HepG2 (cell line): Measurements from ENCODE around the gene PFDN5. TPM values are rescaled to one million over a fixed set of nuclear protein-coding genes. Genes with fewer than 3 reads are reported as not detected.

Source experiments
- MEF2D ChIP-seq: sonication (generic); formaldehyde crosslinking; IDR thresholded peaks from 2 replicates; pipeline ENCODE4 v1.5.1; 2020; ENCODE audit warnings: mild to moderate bottlenecking, missing genetic modification reagents
- MTF1 ChIP-seq: sonication (generic); formaldehyde crosslinking; IDR thresholded peaks from 2 replicates; pipeline ENCODE4 v1.5.0; 2020; ENCODE audit warnings: missing genetic modification reagents
- SRSF9 ChIP-seq: fragments of 200-400 bp; formaldehyde crosslinking; IDR thresholded peaks from 2 replicates; pipeline ENCODE4 v1.6.1; 2018; ENCODE audit warnings: borderline replicate concordance, mild to moderate bottlenecking, low read depth, low read length; ENCODE audit not compliant: insufficient read depth, poor library complexity, severe bottlenecking
- STAG1 ChIP-seq: sonication (generic); formaldehyde crosslinking; IDR thresholded peaks from 2 replicates; pipeline ENCODE4 v1.4.0; 2020; ENCODE audit warnings: missing genetic modification reagents
- XRCC5 ChIP-seq: fragments of 200-400 bp; formaldehyde crosslinking; optimal IDR thresholded peaks from 2 replicates; pipeline ENCODE3; 2017; ENCODE audit warnings: mild to moderate bottlenecking, low read length
- ZC3H13 ChIP-seq: sonication (generic); formaldehyde crosslinking; IDR thresholded peaks from 2 replicates; pipeline ENCODE4 v1.8.1; 2023; ENCODE audit warnings: mild to moderate bottlenecking, missing genetic modification reagents, moderate library complexity
- ZNF292 ChIP-seq: sonication (generic); formaldehyde crosslinking; IDR thresholded peaks from 2 replicates; pipeline ENCODE4 v1.8.1; 2022; ENCODE audit warnings: mild to moderate bottlenecking, low read depth, missing genetic modification reagents, borderline replicate concordance
- ZNF616 ChIP-seq: sonication (generic); formaldehyde crosslinking; IDR thresholded peaks from 2 replicates; pipeline ENCODE4 v1.5.0; 2020; ENCODE audit warnings: low read depth, mild to moderate bottlenecking, missing genetic modification reagents
- ZNF629 ChIP-seq: sonication (generic); formaldehyde crosslinking; conservative IDR thresholded peaks from 2 replicates; pipeline ENCODE4 v1.5.0; 2020; ENCODE audit warnings: missing genetic modification reagents
- polyA plus RNA-seq, 8 experiments: library from polyadenylated mRNA; depleted of rRNA in 3 of 8; stranded (reverse) in 7 of 8; unstranded in 1 of 8; fragments of >200 nt; fragmentation: Illumina TruSeq in 4 of 8; extraction: Trizol in 4 of 8; gene quantifications; 2 replicates each; pipeline versions ENCODE4 v1.2.1 to v1.2.3, GENCODE V29; 2011 to 2016; ENCODE audit warnings: low read depth in 4 of 8, missing spikeins in 1 of 8, mixed read lengths in 1 of 8; ENCODE audit not compliant: insufficient read depth in 1 of 8
- total RNA-seq, 5 experiments: library from RNA; depleted of rRNA; stranded (reverse); fragments of >200 nt; fragmentation: Illumina TruSeq; extraction: Trizol; gene quantifications; 2 replicates each; pipeline ENCODE4 v1.2.3, GENCODE V29; 2016; ENCODE audit warnings: low read depth in 1 of 5
- TF ChIP-seq, protein P1 (sequence below), 2 experiments: fragments of 450-650 bp in 1 of 2; sonication (generic) in 1 of 2; formaldehyde crosslinking in 1 of 2; IDR thresholded peaks; 2 replicates each; pipeline versions ENCODE4 v1.6.1 to v1.8.0; 2016 to 2022; ENCODE audit warnings: antibody characterized with exemption in 1 of 2, mild to moderate bottlenecking in 1 of 2, missing genetic modification reagents in 1 of 2
- TF ChIP-seq, protein P2 (sequence below): sonication (generic); formaldehyde crosslinking; IDR thresholded peaks from 2 replicates; pipeline ENCODE4 v1.4.0; 2020; ENCODE audit warnings: missing genetic modification reagents
- TF ChIP-seq, protein P3 (sequence below): sonication (generic); formaldehyde crosslinking; IDR thresholded peaks from 2 replicates; pipeline ENCODE4 v1.5.0; 2020; ENCODE audit warnings: mild to moderate bottlenecking, missing genetic modification reagents
- TF ChIP-seq, protein P4 (sequence below): sonication (generic); formaldehyde crosslinking; IDR thresholded peaks from 2 replicates; pipeline ENCODE4 v1.8.0; 2022; ENCODE audit warnings: missing genetic modification reagents, mild to moderate bottlenecking, inconsistent platforms, borderline replicate concordance

The PFDN5 gene
- total and polyA plus RNA-seq, 2 of the 13 experiments (the other 11 are each of a cell fraction or from before 2014, with no cell fraction given): 449 to 462 TPM

DNA sequence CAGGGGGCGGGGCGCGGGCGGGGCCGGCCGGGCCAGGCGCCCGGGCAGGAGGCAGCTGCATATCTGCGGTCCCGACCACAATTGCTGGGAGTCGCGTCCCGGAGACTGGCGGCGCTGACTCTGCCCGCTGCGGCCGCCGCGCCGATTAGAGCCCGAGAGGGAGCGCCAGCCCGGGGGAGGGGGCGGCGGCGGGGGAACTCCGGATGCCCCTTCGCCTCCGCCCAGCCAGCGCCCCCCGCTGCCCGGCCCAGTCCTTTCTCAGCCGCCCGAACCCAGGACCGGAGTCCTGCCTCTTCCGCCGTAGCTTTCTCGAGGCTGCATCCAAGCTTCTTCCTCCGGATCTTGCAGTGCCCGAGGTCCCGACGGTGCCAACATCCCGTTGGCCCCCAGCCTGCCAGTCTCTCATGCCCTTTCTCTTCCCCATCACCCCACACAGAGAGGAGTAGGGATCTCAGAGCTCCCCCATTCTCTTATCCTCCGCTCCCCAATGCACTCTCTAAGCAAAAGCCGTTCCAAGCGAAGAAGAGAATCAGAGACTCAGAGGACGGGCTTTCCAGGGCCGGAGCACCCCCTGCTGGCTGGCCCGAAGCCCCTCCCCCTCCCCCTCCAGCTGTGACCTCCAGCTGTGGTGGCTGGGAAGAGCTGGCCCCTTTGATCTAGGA is 49.6 kb downstream of the PFDN5 start (continued):
- TF ChIP-seq, protein P1, sequence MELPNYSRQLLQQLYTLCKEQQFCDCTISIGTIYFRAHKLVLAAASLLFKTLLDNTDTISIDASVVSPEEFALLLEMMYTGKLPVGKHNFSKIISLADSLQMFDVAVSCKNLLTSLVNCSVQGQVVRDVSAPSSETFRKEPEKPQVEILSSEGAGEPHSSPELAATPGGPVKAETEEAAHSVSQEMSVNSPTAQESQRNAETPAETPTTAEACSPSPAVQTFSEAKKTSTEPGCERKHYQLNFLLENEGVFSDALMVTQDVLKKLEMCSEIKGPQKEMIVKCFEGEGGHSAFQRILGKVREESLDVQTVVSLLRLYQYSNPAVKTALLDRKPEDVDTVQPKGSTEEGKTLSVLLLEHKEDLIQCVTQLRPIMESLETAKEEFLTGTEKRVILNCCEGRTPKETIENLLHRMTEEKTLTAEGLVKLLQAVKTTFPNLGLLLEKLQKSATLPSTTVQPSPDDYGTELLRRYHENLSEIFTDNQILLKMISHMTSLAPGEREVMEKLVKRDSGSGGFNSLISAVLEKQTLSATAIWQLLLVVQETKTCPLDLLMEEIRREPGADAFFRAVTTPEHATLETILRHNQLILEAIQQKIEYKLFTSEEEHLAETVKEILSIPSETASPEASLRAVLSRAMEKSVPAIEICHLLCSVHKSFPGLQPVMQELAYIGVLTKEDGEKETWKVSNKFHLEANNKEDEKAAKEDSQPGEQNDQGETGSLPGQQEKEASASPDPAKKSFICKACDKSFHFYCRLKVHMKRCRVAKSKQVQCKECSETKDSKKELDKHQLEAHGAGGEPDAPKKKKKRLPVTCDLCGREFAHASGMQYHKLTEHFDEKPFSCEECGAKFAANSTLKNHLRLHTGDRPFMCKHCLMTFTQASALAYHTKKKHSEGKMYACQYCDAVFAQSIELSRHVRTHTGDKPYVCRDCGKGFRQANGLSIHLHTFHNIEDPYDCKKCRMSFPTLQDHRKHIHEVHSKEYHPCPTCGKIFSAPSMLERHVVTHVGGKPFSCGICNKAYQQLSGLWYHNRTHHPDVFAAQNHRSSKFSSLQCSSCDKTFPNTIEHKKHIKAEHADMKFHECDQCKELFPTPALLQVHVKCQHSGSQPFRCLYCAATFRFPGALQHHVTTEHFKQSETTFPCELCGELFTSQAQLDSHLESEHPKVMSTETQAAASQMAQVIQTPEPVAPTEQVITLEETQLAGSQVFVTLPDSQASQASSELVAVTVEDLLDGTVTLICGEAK (IDR thresholded peaks at IDR 0.05): no peak
- TF ChIP-seq, protein P1 (CRISPR knock-in tag; IDR thresholded peaks at IDR 0.05): no peak
- no peak for TF ChIP-seq ZNF292 (CRISPR knock-in tag)
- no peak for TF ChIP-seq ZNF616 (CRISPR knock-in tag)
- no peak for TF ChIP-seq ZNF629
- peak; percentile 66 for TF ChIP-seq XRCC5
- TF ChIP-seq, protein P2, sequence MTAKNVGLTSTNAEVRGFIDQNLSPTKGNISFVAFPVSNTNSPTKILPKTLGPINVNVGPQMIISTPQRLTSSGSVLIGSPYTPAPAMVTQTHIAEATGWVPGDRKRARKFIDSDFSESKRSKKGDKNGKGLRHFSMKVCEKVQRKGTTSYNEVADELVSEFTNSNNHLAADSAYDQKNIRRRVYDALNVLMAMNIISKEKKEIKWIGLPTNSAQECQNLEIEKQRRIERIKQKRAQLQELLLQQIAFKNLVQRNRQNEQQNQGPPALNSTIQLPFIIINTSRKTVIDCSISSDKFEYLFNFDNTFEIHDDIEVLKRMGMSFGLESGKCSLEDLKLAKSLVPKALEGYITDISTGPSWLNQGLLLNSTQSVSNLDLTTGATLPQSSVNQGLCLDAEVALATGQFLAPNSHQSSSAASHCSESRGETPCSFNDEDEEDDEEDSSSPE (CRISPR knock-in tag): no peak
- no peak for TF ChIP-seq SRSF9
- no peak for TF ChIP-seq ZC3H13 (CRISPR knock-in tag)
- TF ChIP-seq, protein P3, sequence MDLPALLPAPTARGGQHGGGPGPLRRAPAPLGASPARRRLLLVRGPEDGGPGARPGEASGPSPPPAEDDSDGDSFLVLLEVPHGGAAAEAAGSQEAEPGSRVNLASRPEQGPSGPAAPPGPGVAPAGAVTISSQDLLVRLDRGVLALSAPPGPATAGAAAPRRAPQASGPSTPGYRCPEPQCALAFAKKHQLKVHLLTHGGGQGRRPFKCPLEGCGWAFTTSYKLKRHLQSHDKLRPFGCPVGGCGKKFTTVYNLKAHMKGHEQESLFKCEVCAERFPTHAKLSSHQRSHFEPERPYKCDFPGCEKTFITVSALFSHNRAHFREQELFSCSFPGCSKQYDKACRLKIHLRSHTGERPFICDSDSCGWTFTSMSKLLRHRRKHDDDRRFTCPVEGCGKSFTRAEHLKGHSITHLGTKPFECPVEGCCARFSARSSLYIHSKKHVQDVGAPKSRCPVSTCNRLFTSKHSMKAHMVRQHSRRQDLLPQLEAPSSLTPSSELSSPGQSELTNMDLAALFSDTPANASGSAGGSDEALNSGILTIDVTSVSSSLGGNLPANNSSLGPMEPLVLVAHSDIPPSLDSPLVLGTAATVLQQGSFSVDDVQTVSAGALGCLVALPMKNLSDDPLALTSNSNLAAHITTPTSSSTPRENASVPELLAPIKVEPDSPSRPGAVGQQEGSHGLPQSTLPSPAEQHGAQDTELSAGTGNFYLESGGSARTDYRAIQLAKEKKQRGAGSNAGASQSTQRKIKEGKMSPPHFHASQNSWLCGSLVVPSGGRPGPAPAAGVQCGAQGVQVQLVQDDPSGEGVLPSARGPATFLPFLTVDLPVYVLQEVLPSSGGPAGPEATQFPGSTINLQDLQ: no peak
- no peak for TF ChIP-seq MEF2D (CRISPR knock-in tag)
- no peak for TF ChIP-seq MTF1
- peak; percentile 74 for TF ChIP-seq STAG1 (CRISPR knock-in tag)
- TF ChIP-seq, protein P4, sequence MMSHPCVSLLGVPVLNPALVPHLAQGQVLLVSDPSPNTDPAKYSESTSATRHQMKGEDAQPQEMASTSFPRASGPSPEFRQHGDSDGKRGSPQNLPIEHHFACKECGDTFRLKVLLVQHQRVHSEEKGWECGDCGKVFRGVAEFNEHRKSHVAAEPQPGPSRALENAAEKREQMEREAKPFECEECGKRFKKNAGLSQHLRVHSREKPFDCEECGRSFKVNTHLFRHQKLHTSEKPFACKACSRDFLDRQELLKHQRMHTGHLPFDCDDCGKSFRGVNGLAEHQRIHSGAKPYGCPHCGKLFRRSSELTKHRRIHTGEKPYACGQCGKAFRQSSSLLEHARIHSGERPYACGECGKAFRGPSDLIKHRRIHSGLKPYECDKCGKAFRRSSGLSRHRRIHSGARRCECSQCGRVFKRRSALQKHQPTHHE: no peak
